Measurements from ENCODE around the gene PALD1.
A peak's percentile ranks its signal among the peaks of the same experiment; 100 is the strongest.

Gene PALD1

DNA sequence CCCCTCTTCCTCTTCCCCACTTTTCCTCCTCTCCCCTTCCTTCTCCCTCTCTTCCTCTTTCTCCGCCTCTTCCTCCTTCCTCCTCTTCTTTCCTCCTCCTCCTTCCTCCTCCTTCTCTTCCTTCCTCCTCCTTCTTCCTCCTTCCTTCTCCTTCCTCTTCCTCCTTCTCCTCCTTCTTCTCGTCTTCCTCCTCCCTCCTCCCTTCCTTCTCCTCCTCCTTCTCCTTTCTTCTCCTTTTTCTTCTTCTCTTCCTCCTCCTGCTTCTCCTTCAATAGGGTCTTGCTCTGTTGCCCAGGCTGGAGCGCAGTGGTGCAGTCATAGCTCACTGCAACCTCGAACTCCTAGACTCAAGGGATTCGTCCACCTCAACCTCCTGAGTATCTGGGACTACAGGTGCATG, 56.9 kb downstream of the PALD1 start:
- no peak for DNase-seq (ENCODE audit: extremely low spot score)
- CTCF ChIA-PET, result interaction anchor here (1.0 to 4.5 kb wide), 2 partner anchors 72 to 74 kb away, joined by 3 to 29 read pairs; no protein-coding TSS in a partner anchor
- TF ChIP-seq, protein P1, sequence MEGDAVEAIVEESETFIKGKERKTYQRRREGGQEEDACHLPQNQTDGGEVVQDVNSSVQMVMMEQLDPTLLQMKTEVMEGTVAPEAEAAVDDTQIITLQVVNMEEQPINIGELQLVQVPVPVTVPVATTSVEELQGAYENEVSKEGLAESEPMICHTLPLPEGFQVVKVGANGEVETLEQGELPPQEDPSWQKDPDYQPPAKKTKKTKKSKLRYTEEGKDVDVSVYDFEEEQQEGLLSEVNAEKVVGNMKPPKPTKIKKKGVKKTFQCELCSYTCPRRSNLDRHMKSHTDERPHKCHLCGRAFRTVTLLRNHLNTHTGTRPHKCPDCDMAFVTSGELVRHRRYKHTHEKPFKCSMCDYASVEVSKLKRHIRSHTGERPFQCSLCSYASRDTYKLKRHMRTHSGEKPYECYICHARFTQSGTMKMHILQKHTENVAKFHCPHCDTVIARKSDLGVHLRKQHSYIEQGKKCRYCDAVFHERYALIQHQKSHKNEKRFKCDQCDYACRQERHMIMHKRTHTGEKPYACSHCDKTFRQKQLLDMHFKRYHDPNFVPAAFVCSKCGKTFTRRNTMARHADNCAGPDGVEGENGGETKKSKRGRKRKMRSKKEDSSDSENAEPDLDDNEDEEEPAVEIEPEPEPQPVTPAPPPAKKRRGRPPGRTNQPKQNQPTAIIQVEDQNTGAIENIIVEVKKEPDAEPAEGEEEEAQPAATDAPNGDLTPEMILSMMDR (IDR thresholded peaks at IDR 0.05; ENCODE audit: control extremely low read depth, extremely low read depth, low read depth, missing control alignments), result no peak

GRCh38 chr10:70536196-70536861, 57.8 kb downstream of the PALD1 start:
- POLR2A ChIA-PET, result no interaction called here
- DNase-seq (ENCODE audit: extremely low spot score), result no peak
- CTCF ChIA-PET, result interaction anchor here (1.0 to 4.5 kb wide), 3 partner anchors 7 to 75 kb away, joined by 3 to 29 read pairs (median 3); no protein-coding TSS in a partner anchor
- TF ChIP-seq, protein P1 (IDR thresholded peaks at IDR 0.05; ENCODE audit: control extremely low read depth, extremely low read depth, low read depth, missing control alignments), result no peak

More for the DNA sequence above, 56.9 kb downstream of the PALD1 start:
- POLR2A ChIA-PET, result interaction anchor here (0.7 kb wide), 1 partner anchor 207 kb away, joined by 3 read pairs; no protein-coding TSS in a partner anchor

- CTCF ChIA-PET, result interaction anchor here (0.9 to 4.5 kb wide), 5 partner anchors 9 to 76 kb away, joined by 3 to 29 read pairs (median 4); no protein-coding TSS in a partner anchor
- TF ChIP-seq, protein P1 (IDR thresholded peaks at IDR 0.05; ENCODE audit: control extremely low read depth, extremely low read depth, low read depth, missing control alignments), result peak; percentile 37
- POLR2A ChIA-PET, result no interaction called here
- no peak for DNase-seq (ENCODE audit: extremely low spot score)
These were observed 59.0 kb downstream of the PALD1 start for GRCh38 chr10:70537398-70538194.

DNA sequence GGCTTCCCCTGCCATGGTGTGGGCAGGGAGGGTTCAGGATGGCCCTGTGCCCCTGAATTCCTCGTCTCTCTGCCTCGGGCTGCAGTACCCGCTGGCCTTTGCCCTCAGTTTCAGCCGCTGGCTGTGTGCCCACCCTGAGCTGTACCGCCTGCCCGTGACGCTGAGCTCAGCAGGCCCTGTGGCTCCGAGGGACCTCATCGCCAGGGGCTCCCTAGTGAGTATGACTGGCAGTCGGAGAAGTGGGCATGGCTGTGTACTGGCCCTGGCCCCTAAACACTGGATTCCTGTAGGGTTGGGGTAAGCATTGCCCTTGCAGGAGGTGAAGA, 59.6 kb downstream of the PALD1 start:
- CTCF ChIA-PET, result interaction anchor here (0.9 to 4.5 kb wide), 5 partner anchors 9 to 77 kb away, joined by 3 to 29 read pairs (median 4); no protein-coding TSS in a partner anchor
- POLR2A ChIA-PET, result no interaction called here
- no peak for DNase-seq (ENCODE audit: extremely low spot score)
- TF ChIP-seq, protein P1 (IDR thresholded peaks at IDR 0.05; ENCODE audit: control extremely low read depth, extremely low read depth, low read depth, missing control alignments), result no peak

DNA sequence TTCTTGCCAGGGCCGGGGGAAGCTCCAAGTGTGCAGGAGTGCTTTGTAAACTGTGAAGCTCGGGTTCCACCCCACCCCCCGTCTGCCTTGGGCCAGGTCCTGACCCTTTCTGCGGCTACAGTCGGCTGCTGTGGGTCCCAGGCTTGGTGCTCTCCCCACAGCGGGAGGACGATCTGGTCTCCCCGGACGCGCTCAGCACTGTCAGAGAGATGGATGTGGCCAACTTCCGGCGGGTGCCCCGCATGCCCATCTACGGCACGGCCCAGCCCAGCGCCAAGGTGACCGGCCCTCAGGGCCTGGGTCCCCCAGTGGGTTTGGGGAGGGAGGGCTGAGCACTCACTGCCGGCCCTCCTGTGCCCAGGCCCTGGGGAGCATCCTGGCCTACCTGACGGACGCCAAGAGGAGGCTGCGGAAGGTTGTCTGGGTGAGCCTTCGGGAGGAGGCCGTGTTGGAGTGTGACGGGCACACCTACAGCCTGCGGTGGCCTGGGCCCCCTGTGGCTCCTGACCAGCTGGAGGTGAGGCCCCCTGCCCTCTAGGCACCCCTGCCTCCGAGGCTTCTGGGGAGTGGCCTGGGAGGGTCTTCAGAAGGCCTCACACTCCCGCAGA, 60.3 kb downstream of the PALD1 start:
- TF ChIP-seq, protein P1 (IDR thresholded peaks at IDR 0.05; ENCODE audit: control extremely low read depth, extremely low read depth, low read depth, missing control alignments), result no peak
- ChIA-PET POLR2A (no interaction called here), CTCF (interaction anchor here (0.9 to 4.5 kb wide), 5 partner anchors 10 to 77 kb away, joined by 3 to 29 read pairs (median 4); no protein-coding TSS in a partner anchor)
- no peak for DNase-seq (ENCODE audit: extremely low spot score)

- DNase-seq (ENCODE audit: extremely low spot score), result no peak
- TF ChIP-seq, protein P1 (IDR thresholded peaks at IDR 0.05; ENCODE audit: control extremely low read depth, extremely low read depth, low read depth, missing control alignments), result no peak
- ChIA-PET CTCF (interaction anchor here (2.1 to 4.5 kb wide), 2 partner anchors 25 to 78 kb away, joined by 6 to 29 read pairs; no protein-coding TSS in a partner anchor), POLR2A (no interaction called here)
These were observed 60.9 kb downstream of the PALD1 start for GRCh38 chr10:70539471-70539870.

Measured in GM10248 (cell line).